ENCODE results near the gene ACP1.
"Not testable (repeated sequence)": the region's sequence is repeated elsewhere in the genome, so short reads cannot be mapped to it uniquely, and the experiment has no call there.

The ACP1 gene

DNA sequence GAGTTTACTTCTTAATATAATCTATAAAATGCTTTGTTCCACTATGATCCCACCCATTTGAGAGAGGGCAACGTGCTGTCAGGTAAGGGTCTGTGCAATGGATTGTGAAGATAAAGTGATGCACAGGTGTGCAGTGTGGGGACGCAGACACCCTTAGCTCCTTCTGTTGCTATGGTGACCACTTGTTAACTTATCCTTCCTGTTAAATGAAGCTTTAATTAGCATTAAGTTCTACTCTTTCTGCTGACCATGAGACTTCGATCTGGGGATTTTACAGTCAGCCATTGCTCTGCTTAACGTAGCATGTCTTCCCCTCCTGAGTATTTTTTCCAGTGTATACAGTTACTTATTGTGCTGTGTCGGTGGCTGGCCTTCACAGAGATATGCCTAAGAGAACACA, 46.2 kb downstream of the ACP1 start:
- Histone ChIP-seq H3K56ac (ENCODE audit: low read length) (no peak overlapping the region), H3K27ac (ENCODE audit: low read depth, low read length) (no peak overlapping the region), H2BK15ac (replicated peaks; ENCODE audit: low read depth) (no peak overlapping the region), H3K36me3 (ENCODE audit: control insufficient read depth, insufficient read depth, low read length) (no peaks in the 10 kb centered on the region), H4K8ac (ENCODE audit: low read depth, low read length) (no peak overlapping the region), H3K18ac (ENCODE audit: low read length) (no peak overlapping the region), H3K4me1 (ENCODE audit: control insufficient read depth, low read depth, low read length) (peaks cover 2% of the 10 kb centered on the region), H2BK120ac (ENCODE audit: low read depth, low read length) (no peak overlapping the region), H2BK5ac (ENCODE audit: low read length) (no peak overlapping the region), H3K23ac (ENCODE audit: low read length) (no peak overlapping the region), H3K27me3 (ENCODE audit: insufficient read depth, low read length, poor library complexity) (no peaks in the 10 kb centered on the region), H3K4me3 (ENCODE audit: low read length) (no peak overlapping the region), H3K9ac (ENCODE audit: low read length) (no peak overlapping the region), H3K79me2 (ENCODE audit: control insufficient read depth, insufficient read depth, low read length) (no peaks in the 10 kb centered on the region), H3K79me1 (ENCODE audit: low read length) (no peaks in the 10 kb centered on the region), H4K5ac (ENCODE audit: low read length) (no peak overlapping the region), H3K4ac (ENCODE audit: low read depth, low read length) (no peak overlapping the region), H3K4me2 (ENCODE audit: low read length) (no peak overlapping the region), H2AK5ac (ENCODE audit: low read length) (no peak overlapping the region)
- no CpG with 5 or more reads among the region's 5 CpGs for WGBS (ENCODE audit: extremely low coverage, insufficient coverage, low lambda C conversion rate)
- no peak for DNase-seq

GRCh38 chr2:313991-314390, 49.2 kb downstream of the ACP1 start:
- Histone ChIP-seq H3K18ac (ENCODE audit: low read length) (no peak overlapping the region), H4K8ac (ENCODE audit: low read depth, low read length) (no peak overlapping the region), H3K4me2 (ENCODE audit: low read length) (no peak overlapping the region), H3K79me1 (ENCODE audit: low read length) (no peaks in the 10 kb centered on the region), H3K27me3 (ENCODE audit: insufficient read depth, low read length, poor library complexity) (no peaks in the 10 kb centered on the region), H3K36me3 (ENCODE audit: control insufficient read depth, insufficient read depth, low read length) (no peaks in the 10 kb centered on the region), H3K4ac (ENCODE audit: low read depth, low read length) (no peak overlapping the region), H2BK120ac (ENCODE audit: low read depth, low read length) (no peak overlapping the region), H3K79me2 (ENCODE audit: control insufficient read depth, insufficient read depth, low read length) (no peaks in the 10 kb centered on the region), H3K4me3 (ENCODE audit: low read length) (no peak overlapping the region), H2AK5ac (ENCODE audit: low read length) (no peak overlapping the region), H3K9ac (ENCODE audit: low read length) (no peak overlapping the region), H3K56ac (ENCODE audit: low read length) (no peak overlapping the region), H3K27ac (ENCODE audit: low read depth, low read length) (no peak overlapping the region), H3K23ac (ENCODE audit: low read length) (no peak overlapping the region), H2BK5ac (ENCODE audit: low read length) (no peak overlapping the region), H2BK15ac (replicated peaks; ENCODE audit: low read depth) (no peak overlapping the region), H3K4me1 (ENCODE audit: control insufficient read depth, low read depth, low read length) (peaks cover 2% of the 10 kb centered on the region), H4K5ac (ENCODE audit: low read length) (no peak overlapping the region)
- no peak for DNase-seq
- no CpG with 5 or more reads among the region's 14 CpGs for WGBS (ENCODE audit: extremely low coverage, insufficient coverage, low lambda C conversion rate)

GRCh38 chr2:314561-315336, 50.0 kb downstream of the ACP1 start:
- Histone ChIP-seq H3K23ac (ENCODE audit: low read length) (no peak overlapping the region), H3K4ac (ENCODE audit: low read depth, low read length) (no peak overlapping the region), H4K5ac (ENCODE audit: low read length) (no peak overlapping the region), H3K27me3 (ENCODE audit: insufficient read depth, low read length, poor library complexity) (no peaks in the 10 kb centered on the region), H2BK120ac (ENCODE audit: low read depth, low read length) (no peak overlapping the region), H2BK15ac (replicated peaks; ENCODE audit: low read depth) (no peak overlapping the region), H3K56ac (ENCODE audit: low read length) (no peak overlapping the region), H3K4me3 (ENCODE audit: low read length) (no peak overlapping the region), H3K9ac (ENCODE audit: low read length) (no peak overlapping the region), H3K4me2 (ENCODE audit: low read length) (no peak overlapping the region), H3K36me3 (ENCODE audit: control insufficient read depth, insufficient read depth, low read length) (no peaks in the 10 kb centered on the region), H2BK5ac (ENCODE audit: low read length) (no peak overlapping the region), H2AK5ac (ENCODE audit: low read length) (no peak overlapping the region), H3K79me1 (ENCODE audit: low read length) (no peaks in the 10 kb centered on the region), H3K4me1 (ENCODE audit: control insufficient read depth, low read depth, low read length) (no peaks in the 10 kb centered on the region), H3K18ac (ENCODE audit: low read length) (no peak overlapping the region), H4K8ac (ENCODE audit: low read depth, low read length) (no peak overlapping the region), H3K79me2 (ENCODE audit: control insufficient read depth, insufficient read depth, low read length) (no peaks in the 10 kb centered on the region), H3K27ac (ENCODE audit: low read depth, low read length) (no peak overlapping the region)
- no CpG with 5 or more reads among the region's 56 CpGs for WGBS (ENCODE audit: extremely low coverage, insufficient coverage, low lambda C conversion rate)
- no peak for DNase-seq

- not testable (repeated sequence) for H3K36me3 ChIP-seq (ENCODE audit: control insufficient read depth, insufficient read depth, low read length); DNase-seq; H3K9ac ChIP-seq (ENCODE audit: low read length); H2BK120ac ChIP-seq (ENCODE audit: low read depth, low read length); H2BK15ac ChIP-seq (replicated peaks; ENCODE audit: low read depth); H3K4me2 ChIP-seq (ENCODE audit: low read length); H3K4me3 ChIP-seq (ENCODE audit: low read length); H4K8ac ChIP-seq (ENCODE audit: low read depth, low read length); H3K79me1 ChIP-seq (ENCODE audit: low read length); H2AK5ac ChIP-seq (ENCODE audit: low read length); H3K27me3 ChIP-seq (ENCODE audit: insufficient read depth, low read length, poor library complexity); H3K23ac ChIP-seq (ENCODE audit: low read length); H3K79me2 ChIP-seq (ENCODE audit: control insufficient read depth, insufficient read depth, low read length); H3K4ac ChIP-seq (ENCODE audit: low read depth, low read length); H3K18ac ChIP-seq (ENCODE audit: low read length); H2BK5ac ChIP-seq (ENCODE audit: low read length); H3K4me1 ChIP-seq (ENCODE audit: control insufficient read depth, low read depth, low read length); H4K5ac ChIP-seq (ENCODE audit: low read length); H3K56ac ChIP-seq (ENCODE audit: low read length); H3K27ac ChIP-seq (ENCODE audit: low read depth, low read length)
- no CpG with 5 or more reads among the region's 6 CpGs for WGBS (ENCODE audit: extremely low coverage, insufficient coverage, low lambda C conversion rate)
Measured at GRCh38 chr2:315925-316324, 51.2 kb downstream of the ACP1 start.

- no peaks in the 10 kb centered on the region for H3K79me2 ChIP-seq (ENCODE audit: control insufficient read depth, insufficient read depth, low read length)
- no peak overlapping the region for H3K18ac ChIP-seq (ENCODE audit: low read length)
- no peak overlapping the region for H2BK5ac ChIP-seq (ENCODE audit: low read length)
- WGBS (ENCODE audit: extremely low coverage, insufficient coverage, low lambda C conversion rate), result no CpG with 5 or more reads among the region's 12 CpGs
- H3K4ac ChIP-seq (ENCODE audit: low read depth, low read length), result no peak overlapping the region
- H3K56ac ChIP-seq (ENCODE audit: low read length), result no peak overlapping the region
- H2BK120ac ChIP-seq (ENCODE audit: low read depth, low read length), result no peak overlapping the region
- no peaks in the 10 kb centered on the region for H3K79me1 ChIP-seq (ENCODE audit: low read length)
- H2BK15ac ChIP-seq (replicated peaks; ENCODE audit: low read depth), result no peak overlapping the region
- no peaks in the 10 kb centered on the region for H3K36me3 ChIP-seq (ENCODE audit: control insufficient read depth, insufficient read depth, low read length)
- no peaks in the 10 kb centered on the region for H3K27me3 ChIP-seq (ENCODE audit: insufficient read depth, low read length, poor library complexity)
- H4K8ac ChIP-seq (ENCODE audit: low read depth, low read length), result no peak overlapping the region
- H3K9ac ChIP-seq (ENCODE audit: low read length), result no peak overlapping the region
- H3K23ac ChIP-seq (ENCODE audit: low read length), result no peak overlapping the region
- H3K4me1 ChIP-seq (ENCODE audit: control insufficient read depth, low read depth, low read length), result no peaks in the 10 kb centered on the region
- no peak overlapping the region for H4K5ac ChIP-seq (ENCODE audit: low read length)
- no peak overlapping the region for H2AK5ac ChIP-seq (ENCODE audit: low read length)
- no peak overlapping the region for H3K4me3 ChIP-seq (ENCODE audit: low read length)
- no peak for DNase-seq
- no peak overlapping the region for H3K27ac ChIP-seq (ENCODE audit: low read depth, low read length)
- no peak overlapping the region for H3K4me2 ChIP-seq (ENCODE audit: low read length)
Measured at GRCh38 chr2:316381-316780, 51.6 kb downstream of the ACP1 start.
